ENCODE results near the gene THSD7B.
"Not testable (repeated sequence)": the region's sequence is repeated elsewhere in the genome, so short reads cannot be mapped to it uniquely, and the experiment has no call there.

THSD7B gene

GRCh38 chr2:137254052-137254451, 488.7 kb downstream of the THSD7B start:
- no peak for DNase-seq (ENCODE audit: low read depth in 2 of 2)

- DNase-seq (ENCODE audit: low read depth in 2 of 2) = no peak
Observed at GRCh38 chr2:137255345-137255744, 490.0 kb downstream of the THSD7B start.

- no peak for DNase-seq (ENCODE audit: low read depth in 2 of 2)
Observed at GRCh38 chr2:137255990-137256389, 490.6 kb downstream of the THSD7B start.

GRCh38 chr2:137261881-137262585, 496.7 kb downstream of the THSD7B start:
- no peak for DNase-seq (ENCODE audit: low read depth in 2 of 2)

- DNase-seq (ENCODE audit: low read depth in 2 of 2) = no peak
Observed at GRCh38 chr2:137262594-137262993, 497.2 kb downstream of the THSD7B start.

GRCh38 chr2:137287913-137288639, 522.7 kb downstream of the THSD7B start:
- DNase-seq (ENCODE audit: low read depth in 2 of 2) = no peak

GRCh38 chr2:137291836-137292570, 526.7 kb downstream of the THSD7B start:
- DNase-seq (ENCODE audit: low read depth in 2 of 2) = no peak

- DNase-seq (ENCODE audit: low read depth in 2 of 2) = no peak
Observed at GRCh38 chr2:137298377-137298776, 533.0 kb downstream of the THSD7B start.

- DNase-seq (ENCODE audit: low read depth in 2 of 2) = no peak
Observed at GRCh38 chr2:137300987-137301386, 535.6 kb downstream of the THSD7B start.

- DNase-seq (ENCODE audit: low read depth in 2 of 2) = no peak
Observed at GRCh38 chr2:137302957-137303356, 537.6 kb downstream of the THSD7B start.

- DNase-seq (ENCODE audit: low read depth in 2 of 2) = no peak
Observed at GRCh38 chr2:137316075-137316474, 550.7 kb downstream of the THSD7B start.

GRCh38 chr2:137321566-137321965, 556.2 kb downstream of the THSD7B start:
- no peak for DNase-seq (ENCODE audit: low read depth in 2 of 2)

- not testable (repeated sequence) for DNase-seq (ENCODE audit: low read depth in 2 of 2)
Observed at GRCh38 chr2:137331562-137331961, 566.2 kb downstream of the THSD7B start.

GRCh38 chr2:137333386-137334165, 568.2 kb downstream of the THSD7B start:
- DNase-seq (ENCODE audit: low read depth in 2 of 2) = no peak

GRCh38 chr2:137336067-137336466, 570.7 kb downstream of the THSD7B start:
- no peak for DNase-seq (ENCODE audit: low read depth in 2 of 2)

- DNase-seq (ENCODE audit: low read depth in 2 of 2) = no peak
Observed at GRCh38 chr2:137339051-137339450, 573.7 kb downstream of the THSD7B start.

GRCh38 chr2:137345994-137346393, 580.6 kb downstream of the THSD7B start:
- DNase-seq (ENCODE audit: low read depth in 2 of 2) = no peak

- DNase-seq (ENCODE audit: low read depth in 2 of 2) = no peak
Observed at GRCh38 chr2:137348301-137348700, 583.0 kb downstream of the THSD7B start.

- DNase-seq (ENCODE audit: low read depth in 2 of 2) = no peak
Observed at GRCh38 chr2:137357634-137358033, 592.3 kb downstream of the THSD7B start.

GRCh38 chr2:137367361-137367760, 602.0 kb downstream of the THSD7B start:
- DNase-seq (ENCODE audit: low read depth in 2 of 2) = no peak

- no peak for DNase-seq (ENCODE audit: low read depth in 2 of 2)
Observed at GRCh38 chr2:137369106-137369505, 603.8 kb downstream of the THSD7B start.

GRCh38 chr2:137379186-137379585, 613.8 kb downstream of the THSD7B start:
- DNase-seq (ENCODE audit: low read depth in 2 of 2) = no peak

Measured in stimulated activated CD8-positive, alpha-beta memory T cell treated with anti-CD3 and anti-CD28 coated beads, Interleukin-7, amount 100 ng/mL, for 1 hour (primary cell).